ENCODE results near the gene SLC11A2. TPM values are rescaled to one million over a fixed set of nuclear protein-coding genes. Genes with fewer than 3 reads are reported as not detected.

The SLC11A2 gene
- total and polyA plus RNA-seq, 12 donors = 10.7 to 31.3 (median 21.5) TPM

DNA sequence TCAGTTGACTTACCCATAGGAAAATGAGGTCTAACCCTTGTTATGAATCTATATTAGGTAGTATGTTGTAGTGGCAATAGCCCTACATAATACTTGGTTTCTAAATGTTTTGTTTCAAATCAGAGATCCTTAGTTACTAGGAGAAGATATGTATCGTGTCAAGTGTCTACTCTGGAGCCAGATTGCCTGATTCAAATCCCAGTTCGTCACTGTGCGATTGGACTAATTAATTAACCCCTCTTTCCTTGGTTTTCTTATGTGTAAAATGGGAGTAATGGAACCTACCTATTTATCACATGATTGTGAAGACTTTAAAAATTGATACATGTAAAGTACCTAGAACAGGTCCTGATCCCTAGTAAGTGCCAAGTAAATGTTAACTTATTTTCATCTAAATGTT is 23.3 kb upstream of the SLC11A2 start:
- peaks cover 0 to 49% (median 21%) of the 10 kb centered on the region in 9 donors for H3K36me3 ChIP-seq

DNA sequence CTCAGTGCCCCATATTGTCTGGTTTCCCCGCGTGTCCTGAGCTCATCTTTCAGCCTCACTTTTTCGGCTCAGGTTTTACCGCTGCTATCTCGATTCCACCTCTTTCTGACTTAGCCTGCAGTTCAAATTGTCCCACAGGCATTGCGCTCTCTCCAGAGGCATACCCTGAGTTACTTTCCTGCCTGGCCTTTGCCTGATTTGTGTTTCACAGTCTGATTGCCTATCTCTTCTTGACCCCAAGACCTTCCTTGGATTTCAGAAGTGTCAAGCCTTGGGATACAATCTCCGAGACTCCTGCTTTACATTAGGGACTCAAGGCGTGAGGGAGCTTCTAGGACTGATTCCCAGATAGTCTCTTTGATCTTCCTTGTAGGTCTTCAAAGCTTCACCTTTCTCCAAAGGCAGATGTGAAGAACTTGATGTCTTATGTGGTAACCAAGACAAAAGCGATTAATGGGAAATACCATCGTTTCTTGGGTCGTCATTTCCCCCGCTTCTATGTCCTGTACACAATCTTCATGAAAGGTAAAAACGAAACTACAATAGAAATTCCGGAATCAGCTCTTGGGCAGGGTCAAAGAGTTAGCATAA is 22.6 kb upstream of the SLC11A2 start:
- H3K27ac ChIP-seq = peak overlapping the region; percentile 63 to 98 (median 94)
- no peak for ATAC-seq
- no peak for DNase-seq

More for the DNA sequence above, 23.3 kb upstream of the SLC11A2 start:
- Histone ChIP-seq H3K27ac (peak overlapping the region in 1 of 10 donors; percentile 98), H3K27me3 (no peaks in the 10 kb centered on the region), H3K4me1 (peaks cover 0 to 31% (median 21%) of the 10 kb centered on the region in 9 donors), H3K9me3 (no peaks in the 10 kb centered on the region), H3K4me3 (peak overlapping the region in 7 of 10 donors; percentile 73 to 90 (median 89))
- TF ChIP-seq, protein P1, sequence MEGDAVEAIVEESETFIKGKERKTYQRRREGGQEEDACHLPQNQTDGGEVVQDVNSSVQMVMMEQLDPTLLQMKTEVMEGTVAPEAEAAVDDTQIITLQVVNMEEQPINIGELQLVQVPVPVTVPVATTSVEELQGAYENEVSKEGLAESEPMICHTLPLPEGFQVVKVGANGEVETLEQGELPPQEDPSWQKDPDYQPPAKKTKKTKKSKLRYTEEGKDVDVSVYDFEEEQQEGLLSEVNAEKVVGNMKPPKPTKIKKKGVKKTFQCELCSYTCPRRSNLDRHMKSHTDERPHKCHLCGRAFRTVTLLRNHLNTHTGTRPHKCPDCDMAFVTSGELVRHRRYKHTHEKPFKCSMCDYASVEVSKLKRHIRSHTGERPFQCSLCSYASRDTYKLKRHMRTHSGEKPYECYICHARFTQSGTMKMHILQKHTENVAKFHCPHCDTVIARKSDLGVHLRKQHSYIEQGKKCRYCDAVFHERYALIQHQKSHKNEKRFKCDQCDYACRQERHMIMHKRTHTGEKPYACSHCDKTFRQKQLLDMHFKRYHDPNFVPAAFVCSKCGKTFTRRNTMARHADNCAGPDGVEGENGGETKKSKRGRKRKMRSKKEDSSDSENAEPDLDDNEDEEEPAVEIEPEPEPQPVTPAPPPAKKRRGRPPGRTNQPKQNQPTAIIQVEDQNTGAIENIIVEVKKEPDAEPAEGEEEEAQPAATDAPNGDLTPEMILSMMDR (IDR thresholded peaks at IDR 0.05) = no peak
- DNase-seq = no peak
- WGBS, 2 donors = 47 to 62% methylated on average over 3 of the region's 3 CpGs
- no peak for ATAC-seq
- intact Hi-C loops (cut with DNase I) = loop anchor here in 8 of 10 donors (2.0 to 10.0 kb wide), 6 partner anchors 33 to 295 kb away; partner anchors contain the start of genes CSRNP2 (in 3 of the 8), CELA1 (in 2 of the 8) and POU6F1 (in 1 of the 8)

DNA sequence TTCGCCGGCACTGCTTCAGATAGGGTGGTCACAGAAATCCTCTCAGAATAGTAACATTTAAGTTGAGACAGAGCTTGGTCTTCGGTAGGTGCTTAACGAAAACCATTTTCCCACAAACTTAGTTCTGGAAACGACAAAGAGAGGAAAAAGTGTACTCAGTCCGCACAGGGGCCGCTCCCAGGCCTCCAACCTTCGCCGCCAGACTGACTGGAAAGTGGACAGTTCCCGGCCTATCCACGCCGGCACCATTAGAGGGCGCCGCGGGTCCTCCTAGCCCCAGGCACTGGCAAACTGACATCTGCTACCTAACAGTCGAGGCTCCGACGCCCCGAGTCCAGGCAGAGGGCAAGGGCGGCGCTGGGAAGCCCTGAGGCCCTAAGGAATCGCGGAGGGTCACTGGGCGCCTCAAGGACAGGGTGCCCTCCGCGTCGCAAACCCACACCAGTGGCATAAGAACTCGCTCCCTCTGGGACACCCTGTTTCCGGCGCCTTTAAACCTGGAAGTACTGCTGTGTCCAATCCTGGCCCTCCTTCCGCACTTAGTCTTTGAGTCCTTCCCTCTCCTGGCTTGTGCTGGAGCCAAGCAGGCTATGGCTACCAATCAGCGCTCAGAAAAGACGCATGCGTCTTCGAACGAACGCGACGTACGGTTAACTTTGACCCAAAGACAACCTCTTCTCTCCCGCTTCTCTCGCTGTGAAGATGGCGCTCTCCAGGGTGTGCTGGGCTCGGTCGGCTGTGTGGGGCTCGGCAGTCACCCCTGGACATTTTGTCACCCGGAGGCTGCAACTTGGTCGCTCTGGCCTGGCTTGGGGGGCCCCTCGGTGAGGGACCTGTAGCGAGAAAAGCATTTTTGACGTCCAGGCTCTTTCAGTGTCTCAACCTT is 21.7 kb upstream of the SLC11A2 start, which contains the start of gene LETMD1:
TSS of gene LETMD1 (plus strand) at position 673 of the 886 bp plus-strand sequence. CDS start at position 703, 30 bp downstream.
- Histone ChIP-seq H3K4me3 (peak within 1 kb of the TSS; percentile 65 to 90 (median 84)), H3K27ac (peak within 1 kb of the TSS; percentile 91 to 98 (median 94)), H3K9me3 (no peaks in the 10 kb centered on the region), H3K36me3 (peaks cover 0 to 32% (median 6%) of the 10 kb centered on the region in 9 donors), H3K4me1 (peaks cover 0 to 31% (median 21%) of the 10 kb centered on the region in 9 donors), H3K27me3 (no peaks in the 10 kb centered on the region)
- TF ChIP-seq, protein P1 (IDR thresholded peaks at IDR 0.05) = peak; percentile 73 to 99 (median 90)
- intact Hi-C loops (cut with DNase I) = loop anchor here in 9 of 10 donors (1.0 to 10.0 kb wide), 8 partner anchors 34 to 297 kb away; partner anchors contain the start of genes CSRNP2 (in 3 of the 9), CELA1 (in 2 of the 9), DAZAP2 (in 1 of the 9) and POU6F1 (in 1 of the 9)
- 3% methylated on average over 51 of the region's 51 CpGs for WGBS, 2 donors
- ATAC-seq (peak; percentile 99 to 100 (median 100)), DNase-seq (peak; percentile 86 to 97)

More for the DNA sequence above, 22.6 kb upstream of the SLC11A2 start:
- WGBS, 2 donors = 27 to 28% methylated on average over 14 of the region's 14 CpGs
- intact Hi-C loops (cut with DNase I) = loop anchor here in 8 of 10 donors (2.0 to 10.0 kb wide), 6 partner anchors 34 to 296 kb away; partner anchors contain the start of genes CSRNP2 (in 3 of the 8), CELA1 (in 2 of the 8) and POU6F1 (in 1 of the 8)
- Histone ChIP-seq H3K4me1 (peaks cover 0 to 31% (median 21%) of the 10 kb centered on the region in 9 donors), H3K36me3 (peaks cover 0 to 41% (median 14%) of the 10 kb centered on the region in 9 donors), H3K4me3 (peak overlapping the region; percentile 65 to 90 (median 84)), H3K9me3 (no peaks in the 10 kb centered on the region), H3K27me3 (no peaks in the 10 kb centered on the region)
- TF ChIP-seq, protein P1 (IDR thresholded peaks at IDR 0.05) = no peak

DNA sequence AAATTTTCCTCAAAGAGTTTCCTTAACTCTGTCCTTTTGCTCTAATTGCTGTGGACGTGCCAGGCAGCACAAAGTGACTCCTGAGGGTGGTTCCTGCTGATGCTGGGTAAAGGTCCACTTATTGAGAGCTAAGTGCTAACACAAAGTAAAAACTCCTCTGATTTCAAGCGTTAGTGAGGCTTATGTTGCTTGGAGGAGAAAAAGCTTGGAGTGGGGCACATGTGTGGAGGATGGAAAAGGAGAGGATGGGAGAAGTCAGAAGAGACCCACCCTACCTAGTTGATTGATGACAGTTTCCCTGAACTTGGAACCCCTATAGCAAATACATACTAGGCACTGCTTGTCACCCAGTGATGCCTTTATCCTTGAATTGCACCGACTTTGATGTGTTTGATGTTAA is 10.1 kb upstream of the SLC11A2 start:
- Histone ChIP-seq H3K36me3 (no peaks in the 10 kb centered on the region), H3K9me3 (no peaks in the 10 kb centered on the region), H3K4me1 (no peaks in the 10 kb centered on the region), H3K27me3 (no peaks in the 10 kb centered on the region), H3K27ac (no peak overlapping the region), H3K4me3 (no peak overlapping the region)
- TF ChIP-seq, protein P1 (IDR thresholded peaks at IDR 0.05) = no peak
- DNase-seq (no peak), ATAC-seq (no peak)
- 71 to 81% methylated on average over 3 of the region's 3 CpGs for whole genome bisulfite sequencing, 2 donors
- intact Hi-C loops (cut with DNase I) = no loop called here
